SK-N-SH treated with all-trans-retinoic acid at 6 μM for 48 hours (cell line): Measurements from ENCODE around the gene NKX2-3.

Experiments
- ARNTL ChIP-seq: fragments of 450-650 bp; formaldehyde crosslinking; IDR thresholded peaks from 2 replicates; pipeline ENCODE4 v1.5.0; 2020; ENCODE audit warnings: low read depth, mild to moderate bottlenecking, moderate library complexity, borderline replicate concordance
- CSDC2 ChIP-seq: fragments of 250-450 bp; sonication (Bioruptor Pico); IDR thresholded peaks from 2 replicates; pipeline ENCODE4 v1.5.0; 2020; ENCODE audit warnings: mild to moderate bottlenecking, moderate library complexity
- ESRRG ChIP-seq: fragments of 250-450 bp; sonication (Bioruptor Pico); IDR thresholded peaks from 2 replicates; pipeline ENCODE4 v1.6.1; 2021; ENCODE audit warnings: mild to moderate bottlenecking
- OSR1 ChIP-seq: fragments of 250-450 bp; sonication (Bioruptor Pico); IDR thresholded peaks from 2 replicates; pipeline ENCODE4 v1.8.0; 2022; ENCODE audit warnings: moderate library complexity, mild to moderate bottlenecking, inconsistent platforms
- TOX ChIP-seq: fragments of 250-450 bp; sonication (Bioruptor Pico); IDR thresholded peaks from 2 replicates; pipeline ENCODE4 v1.8.0; 2021; ENCODE audit warnings: mild to moderate bottlenecking, moderate library complexity, borderline replicate concordance
- ZC3H10 ChIP-seq: fragments of 250-450 bp; sonication (Bioruptor Pico); IDR thresholded peaks from 2 replicates; pipeline ENCODE4 v1.5.1; 2021; ENCODE audit warnings: mild to moderate bottlenecking, moderate library complexity
- ZFP3 ChIP-seq: fragments of 250-450 bp; sonication (Bioruptor Pico); IDR thresholded peaks from 2 replicates; pipeline ENCODE4 v1.5.0; 2020; ENCODE audit warnings: mild to moderate bottlenecking, moderate library complexity
- TF ChIP-seq, protein P1 (sequence below): fragments of 250-450 bp; sonication (Bioruptor Pico); IDR thresholded peaks from 2 replicates; pipeline ENCODE4 v1.5.1; 2021; ENCODE audit warnings: mild to moderate bottlenecking, moderate library complexity

DNA sequence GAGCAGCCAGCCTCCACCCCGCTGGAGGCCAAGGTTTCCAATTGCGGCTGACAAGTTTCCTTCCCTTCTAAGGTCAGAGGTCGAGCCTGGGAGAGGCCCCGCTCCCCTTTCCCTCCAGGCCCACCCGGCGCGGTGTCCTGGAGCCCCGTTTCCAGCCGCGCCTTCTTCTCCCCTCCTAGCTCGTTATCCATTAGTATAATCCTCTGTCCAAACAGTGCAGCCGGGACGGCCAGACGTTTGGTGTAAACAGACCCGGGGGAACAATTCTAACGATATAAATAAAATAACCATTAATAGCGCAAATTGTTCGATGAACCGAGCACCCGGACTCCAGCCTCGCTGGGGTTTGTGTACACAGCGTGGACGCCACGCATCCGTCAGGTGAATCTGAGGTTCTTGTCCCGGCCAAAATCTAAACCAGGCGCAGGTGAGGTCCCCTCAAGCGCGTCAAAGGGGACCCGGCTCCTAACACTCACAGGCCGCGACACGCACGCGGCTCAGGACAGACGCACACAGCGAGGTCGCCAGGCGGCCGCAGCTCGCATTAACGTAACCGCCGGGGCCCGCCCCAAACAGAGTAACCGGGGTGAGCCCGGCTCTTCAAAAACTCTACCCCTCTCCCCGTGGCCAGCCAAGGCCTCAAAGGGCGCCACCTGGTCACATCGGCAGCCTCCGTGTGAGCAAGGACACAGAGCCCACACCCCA, 10.8 kb upstream of the NKX2-3 start:
- TF ChIP-seq ZFP3 (CRISPR knock-in tag): no peak
- TF ChIP-seq, protein P1, sequence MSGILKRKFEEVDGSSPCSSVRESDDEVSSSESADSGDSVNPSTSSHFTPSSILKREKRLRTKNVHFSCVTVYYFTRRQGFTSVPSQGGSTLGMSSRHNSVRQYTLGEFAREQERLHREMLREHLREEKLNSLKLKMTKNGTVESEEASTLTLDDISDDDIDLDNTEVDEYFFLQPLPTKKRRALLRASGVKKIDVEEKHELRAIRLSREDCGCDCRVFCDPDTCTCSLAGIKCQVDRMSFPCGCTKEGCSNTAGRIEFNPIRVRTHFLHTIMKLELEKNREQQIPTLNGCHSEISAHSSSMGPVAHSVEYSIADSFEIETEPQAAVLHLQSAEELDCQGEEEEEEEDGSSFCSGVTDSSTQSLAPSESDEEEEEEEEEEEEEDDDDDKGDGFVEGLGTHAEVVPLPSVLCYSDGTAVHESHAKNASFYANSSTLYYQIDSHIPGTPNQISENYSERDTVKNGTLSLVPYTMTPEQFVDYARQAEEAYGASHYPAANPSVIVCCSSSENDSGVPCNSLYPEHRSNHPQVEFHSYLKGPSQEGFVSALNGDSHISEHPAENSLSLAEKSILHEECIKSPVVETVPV (CRISPR knock-in tag): no peak
- TF ChIP-seq ARNTL (CRISPR knock-in tag): no peak
- TF ChIP-seq CSDC2 (CRISPR knock-in tag): no peak
- no peak for TF ChIP-seq ZC3H10 (CRISPR knock-in tag)
- no peak for TF ChIP-seq ESRRG (CRISPR knock-in tag)
- no peak for TF ChIP-seq OSR1 (CRISPR knock-in tag)
- TF ChIP-seq TOX (CRISPR knock-in tag): no peak
